Fibroblast of lung (primary cell): ENCODE results near the gene TLR10. TPM values are rescaled to one million over a fixed set of nuclear protein-coding genes. Genes with fewer than 3 reads are reported as not detected.

Experiments
- DNase-seq, 2 donors: peaks; one replicate each; pipeline versions ENCODE4 v3.0.0 to v3.0.0-alpha.2; 2010; ENCODE audit warnings: low read depth in 2 of 2
- H2AFZ ChIP-seq: 2 replicates; pipeline ENCODE4 v1.5.1; 2012; ENCODE audit warnings: low read length, control low read depth, inconsistent platforms
- H3K27ac ChIP-seq: 2 replicates; pipeline ENCODE4 v1.5.1; 2011; ENCODE audit warnings: low read length, control low read depth; ENCODE audit not compliant: insufficient read depth
- H3K27me3 ChIP-seq: 2 replicates; pipeline ENCODE4 v1.5.1; 2011; ENCODE audit warnings: mild to moderate bottlenecking, low read length; ENCODE audit not compliant: control insufficient read depth, insufficient read depth
- H3K36me3 ChIP-seq: 2 replicates; pipeline ENCODE4 v1.5.1; 2011; ENCODE audit warnings: low read length; ENCODE audit not compliant: control insufficient read depth, insufficient read depth
- H3K4me1 ChIP-seq: 2 replicates; pipeline ENCODE4 v1.5.1; 2011; ENCODE audit warnings: low read length; ENCODE audit not compliant: control insufficient read depth, insufficient read depth; ENCODE audit errors: extremely low read depth
- H3K4me2 ChIP-seq: 2 replicates; pipeline ENCODE4 v1.5.1; 2011; ENCODE audit warnings: low read length, control low read depth; ENCODE audit not compliant: insufficient read depth; ENCODE audit errors: extremely low read depth
- H3K4me3 ChIP-seq, 4 experiments: fragments of 200-600 bp in 1 of 4; sonication (generic) in 1 of 4; replicated peaks in 1 of 4; 2 replicates each; pipeline ENCODE4 v1.5.1; 2011 to 2016; ENCODE audit warnings: low read length in 4 of 4, low read depth in 3 of 4, mild to moderate bottlenecking in 3 of 4, control low read depth in 2 of 4, inconsistent platforms in 1 of 4, mixed read lengths in 1 of 4; ENCODE audit not compliant: insufficient read depth in 1 of 4; ENCODE audit errors: control extremely low read depth in 1 of 4
- H3K79me2 ChIP-seq: 2 replicates; pipeline ENCODE4 v1.5.1; 2012; ENCODE audit warnings: mild to moderate bottlenecking, low read length, inconsistent platforms; ENCODE audit not compliant: control insufficient read depth, insufficient read depth
- H3K9ac ChIP-seq: 2 replicates; pipeline ENCODE4 v1.5.1; 2011; ENCODE audit warnings: mild to moderate bottlenecking, low read length, control low read depth; ENCODE audit not compliant: insufficient read depth
- H3K9me3 ChIP-seq: 2 replicates; pipeline ENCODE4 v1.5.1; 2012; ENCODE audit warnings: low read depth, low read length; ENCODE audit not compliant: control insufficient read depth, insufficient read depth
- H4K20me1 ChIP-seq: 2 replicates; pipeline ENCODE4 v1.5.1; 2011; ENCODE audit warnings: low read length; ENCODE audit not compliant: control insufficient read depth, insufficient read depth; ENCODE audit errors: extremely low read depth
- CTCF ChIP-seq, 2 donors: IDR thresholded peaks in 1 of 2; conservative IDR thresholded peaks in 1 of 2; 1 replicate in 1 of 2; 2 replicates in 1 of 2; pipeline ENCODE4 v1.5.1; 2011 to 2012; ENCODE audit warnings: low read length in 2 of 2, control low read depth in 1 of 2, inconsistent platforms in 1 of 2, low read depth in 1 of 2, mild to moderate bottlenecking in 1 of 2
- EZH2 ChIP-seq: IDR thresholded peaks from 2 replicates; pipeline ENCODE4 v1.5.1; 2012; ENCODE audit warnings: low read length, control low read depth, mild to moderate bottlenecking; ENCODE audit errors: missing control alignments
- polyA plus RNA-seq, 2 donors: library from polyadenylated mRNA; depleted of rRNA in 1 of 2; stranded (reverse) in 1 of 2; unstranded in 1 of 2; fragments of >200 nt; gene quantifications; 2 replicates each; pipeline ENCODE4 v1.2.1, GENCODE V29; 2011 to 2012; ENCODE audit warnings: missing spikeins in 1 of 2
- total RNA-seq: library from RNA; depleted of rRNA; stranded (reverse); fragments of >200 nt; gene quantifications from 2 replicates; pipeline ENCODE4 v1.2.1, GENCODE V29; 2014

TLR10 gene
- total and polyA plus RNA-seq, 2 donors (not counting 1 experiment from before 2014, with no cell fraction given), result not detected

DNA sequence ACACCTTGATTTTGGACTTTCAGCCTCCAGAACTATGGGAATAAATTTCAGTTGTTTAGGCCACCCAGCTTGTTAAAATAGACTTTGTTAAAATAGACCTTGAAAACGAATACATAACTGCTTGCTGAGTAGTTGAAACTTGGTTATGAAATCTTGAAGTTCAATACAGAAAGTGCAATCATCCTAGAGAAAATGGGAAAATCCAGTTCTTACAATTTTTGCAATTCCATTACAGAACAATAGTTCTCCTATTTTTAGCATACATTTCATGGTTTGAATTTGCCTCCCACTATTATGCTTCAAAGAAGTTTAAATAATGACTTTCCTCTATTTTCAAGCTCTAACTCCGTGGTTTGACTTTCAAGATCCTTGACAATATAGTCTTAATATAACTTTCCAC, 11.3 kb upstream of the TLR10 start:
- no peak overlapping the region for H3K9ac ChIP-seq
- no peak overlapping the region for H3K4me3 ChIP-seq
- no peaks in the 10 kb centered on the region for H4K20me1 ChIP-seq
- no peak overlapping the region for H3K4me2 ChIP-seq
- H3K36me3 ChIP-seq, result no peaks in the 10 kb centered on the region
- no peak overlapping the region for H3K27ac ChIP-seq
- H3K79me2 ChIP-seq, result no peaks in the 10 kb centered on the region
- no peaks in the 10 kb centered on the region for H3K9me3 ChIP-seq
- DNase-seq, result no peak
- no peaks in the 10 kb centered on the region for H3K27me3 ChIP-seq
- H3K4me1 ChIP-seq, result no peaks in the 10 kb centered on the region
- no peak for TF ChIP-seq CTCF (conservative IDR thresholded peaks at IDR 0.05 in 1 of 2, IDR thresholded peaks at IDR 0.05 in 1 of 2; ENCODE audit: low read depth in 1 of 2, low read length in 2 of 2)
- no peak for TF ChIP-seq EZH2
- H2AFZ ChIP-seq, result no peak overlapping the region

DNA sequence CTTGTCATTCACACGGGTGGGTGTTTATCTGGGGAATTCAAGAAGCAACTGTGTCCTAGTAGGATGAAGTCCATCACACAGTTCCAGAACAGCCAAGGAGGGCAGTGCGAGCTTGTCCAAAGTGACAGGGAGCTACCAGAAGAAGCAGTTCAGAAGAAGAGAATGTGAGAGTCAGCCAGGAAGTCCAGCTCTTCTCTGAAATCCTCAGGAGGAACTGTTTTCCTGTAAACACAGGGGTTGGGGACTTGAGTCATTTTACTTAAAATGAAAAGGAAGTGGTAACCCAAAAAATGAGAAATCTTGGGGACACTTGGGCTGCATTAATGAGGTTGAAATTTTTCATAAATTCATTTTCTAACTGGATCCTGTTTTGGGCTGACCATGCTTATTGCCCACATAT, 8.2 kb upstream of the TLR10 start:
- no peak for TF ChIP-seq EZH2
- no peak for TF ChIP-seq CTCF (conservative IDR thresholded peaks at IDR 0.05 in 1 of 2, IDR thresholded peaks at IDR 0.05 in 1 of 2; ENCODE audit: low read depth in 1 of 2, low read length in 2 of 2)
- no peak overlapping the region for H2AFZ ChIP-seq
- H3K4me3 ChIP-seq, result no peak overlapping the region
- no peak overlapping the region for H3K27ac ChIP-seq
- no peak overlapping the region for H3K9ac ChIP-seq
- no peak for DNase-seq
- no peaks in the 10 kb centered on the region for H3K36me3 ChIP-seq
- no peaks in the 10 kb centered on the region for H3K79me2 ChIP-seq
- H4K20me1 ChIP-seq, result no peaks in the 10 kb centered on the region
- H3K4me2 ChIP-seq, result no peak overlapping the region
- no peaks in the 10 kb centered on the region for H3K4me1 ChIP-seq
- no peaks in the 10 kb centered on the region for H3K9me3 ChIP-seq
- no peaks in the 10 kb centered on the region for H3K27me3 ChIP-seq

DNA sequence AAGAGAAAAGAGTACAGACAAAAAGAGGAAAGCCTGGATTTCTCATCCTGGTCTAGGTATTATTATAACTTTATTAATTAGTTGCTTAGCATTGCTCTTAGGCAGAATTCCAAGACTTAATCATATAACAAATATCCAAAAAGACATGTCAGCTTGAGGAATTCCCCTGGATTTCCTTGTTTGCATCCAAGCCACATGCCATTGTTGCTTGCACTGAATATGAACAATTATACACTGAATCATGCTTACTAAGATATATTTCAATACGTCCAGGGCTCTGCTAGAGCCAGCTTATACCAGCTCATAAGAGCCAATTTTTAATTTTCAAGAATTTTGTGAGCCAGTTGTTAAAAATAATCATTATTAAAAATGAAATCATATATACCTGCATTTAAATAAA, 5.5 kb upstream of the TLR10 start:
- Histone ChIP-seq H3K36me3 (no peaks in the 10 kb centered on the region), H3K4me3 (no peak overlapping the region), H3K4me2 (no peak overlapping the region), H3K27ac (no peak overlapping the region), H3K4me1 (no peaks in the 10 kb centered on the region), H3K9me3 (no peaks in the 10 kb centered on the region), H3K79me2 (no peaks in the 10 kb centered on the region), H2AFZ (no peak overlapping the region), H4K20me1 (no peaks in the 10 kb centered on the region), H3K9ac (no peak overlapping the region), H3K27me3 (no peaks in the 10 kb centered on the region)
- TF ChIP-seq EZH2 (no peak), CTCF (conservative IDR thresholded peaks at IDR 0.05 in 1 of 2, IDR thresholded peaks at IDR 0.05 in 1 of 2; ENCODE audit: low read depth in 1 of 2, low read length in 2 of 2) (no peak)
- DNase-seq, result peak; percentile 25 to 67
